H1 (cell line): ENCODE measurements around the gene EFCAB13. TPM values are rescaled to one million over a fixed set of nuclear protein-coding genes. Genes with fewer than 3 reads are reported as not detected.

Experiments used
- CBX5 ChIP-seq: fragments of 300-800, 300-1000 bp; sonication (generic); IDR thresholded peaks from 2 replicates; pipeline ENCODE4 v1.7.1; 2016; ENCODE audit warnings: antibody characterized with exemption, low read length, low read depth
- NANOG ChIP-seq: IDR thresholded peaks from 2 replicates; pipeline ENCODE4 v1.6.1; 2011; ENCODE audit warnings: low read length, low read depth, mild to moderate bottlenecking, inconsistent platforms; ENCODE audit not compliant: insufficient read depth, poor library complexity, severe bottlenecking
- PHF8 ChIP-seq: fragments of 200-600 bp; sonication (generic); conservative IDR thresholded peaks from 2 replicates; pipeline ENCODE4 v1.7.1; 2012; ENCODE audit warnings: low read depth, mild to moderate bottlenecking, inconsistent platforms, low read length, moderate library complexity
- RBBP5 ChIP-seq: IDR thresholded peaks from 2 replicates; pipeline ENCODE4 v1.7.1; 2012; ENCODE audit warnings: low read depth, mild to moderate bottlenecking, inconsistent platforms, low read length, moderate library complexity, borderline replicate concordance
- SP1 ChIP-seq: IDR thresholded peaks from 2 replicates; pipeline ENCODE4 v1.6.1; 2011; ENCODE audit warnings: low read depth, low read length
- SRF ChIP-seq: IDR thresholded peaks from 2 replicates; pipeline ENCODE4 v1.6.1; 2011; ENCODE audit warnings: mild to moderate bottlenecking, low read depth, low read length, moderate library complexity
- polyA plus RNA-seq, 7 experiments: library from polyadenylated mRNA; depleted of rRNA in 3 of 7; stranded (reverse) in 5 of 7; unstranded in 2 of 7; fragments of >200 nt in 5 of 7; fragments of 200-250 nt in 2 of 7; gene quantifications; 1 replicate in 5 of 7; 2 replicates in 1 of 7; 4 replicates in 1 of 7; pipeline versions ENCODE4 v1.2.1 to v1.2.3, GENCODE V29; 2011 to 2013; ENCODE audit warnings: missing spikeins in 2 of 7, mixed read lengths in 2 of 7
- total RNA-seq: library from RNA; stranded (reverse); fragmentation: NEBNext Ultra II Directional; extraction: Animal tissue kit (Norgen Biotek cat#: 25700); gene quantifications from 2 replicates; pipeline ENCODE4 v1.2.1, GENCODE V29; 2021

Gene EFCAB13
- total and polyA plus RNA-seq, 2 of the 8 experiments (the other 6 are each of a cell fraction or from before 2014, with no cell fraction given): 0.12 to 2.0 TPM

GRCh38 chr17:47301831-47302230 is 21.9 kb upstream of the EFCAB13 start (continued):
- TF ChIP-seq RBBP5 (no peak), SRF (no peak), PHF8 (no peak), NANOG (no peak), CBX5 (no peak), SP1 (no peak)
